ENCODE measurements around the gene DMKN. TPM values are rescaled to one million over a fixed set of nuclear protein-coding genes. Genes with fewer than 3 reads are reported as not detected.

Gene DMKN
- total and polyA plus RNA-seq, 2 of the 8 experiments (the other 6 are each of a cell fraction or from before 2014, with no cell fraction given): 290 to 330 TPM

- Histone ChIP-seq H3K36me3 (ENCODE audit: control insufficient read depth in 2 of 4, insufficient read depth in 4 of 4, low read length in 3 of 4) (no peaks in the 10 kb centered on the region), H2BK15ac (ENCODE audit: low read length) (no peak overlapping the region), H3K79me2 (ENCODE audit: control insufficient read depth in 1 of 2, insufficient read depth in 2 of 2, low read length in 2 of 2) (no peaks in the 10 kb centered on the region), H3K4ac (replicated peaks; ENCODE audit: insufficient read length, low read depth, low read length) (no peak overlapping the region), H3K56ac (replicated peaks; ENCODE audit: insufficient read length, low read depth, low read length) (no peak overlapping the region), H4K20me1 (replicated peaks in 1 of 2; ENCODE audit: control insufficient read depth in 1 of 2, insufficient read depth in 2 of 2, low read length in 2 of 2) (no peaks in the 10 kb centered on the region), H2BK120ac (replicated peaks; ENCODE audit: low read depth, low read length) (no peak overlapping the region), H3K27me3 (replicated peaks in 1 of 4; ENCODE audit: control insufficient read depth in 3 of 4, extremely low read depth in 1 of 4, insufficient read depth in 3 of 4, low read length in 3 of 4) (no peaks in the 10 kb centered on the region), H3K4me3 (ENCODE audit: extremely low read depth in 1 of 4, insufficient read depth in 2 of 4, low read depth in 3 of 4, low read length in 4 of 4) (no peak overlapping the region), H2BK20ac (ENCODE audit: low read length) (no peak overlapping the region), H3K23me2 (ENCODE audit: low read depth, low read length) (no peaks in the 10 kb centered on the region), H3K4me2 (ENCODE audit: insufficient read depth in 1 of 2, low read depth in 2 of 2, low read length in 2 of 2) (no peak overlapping the region), H2BK12ac (ENCODE audit: low read depth, low read length) (no peak overlapping the region), H3K14ac (ENCODE audit: insufficient read length) (no peak overlapping the region), H3K9me3 (ENCODE audit: insufficient read depth in 2 of 2, low read depth in 1 of 2, low read length in 1 of 2) (no peaks in the 10 kb centered on the region), H2BK5ac (ENCODE audit: low read depth, low read length) (no peak overlapping the region), H3K4me1 (replicated peaks in 1 of 4; ENCODE audit: control insufficient read depth in 3 of 4, insufficient read depth in 4 of 4, low read length in 3 of 4) (no peaks in the 10 kb centered on the region), H2AK5ac (ENCODE audit: low read depth, low read length) (no peak overlapping the region), H3K79me1 (ENCODE audit: low read depth, low read length) (no peaks in the 10 kb centered on the region), H3K27ac (ENCODE audit: low read depth, low read length) (no peak overlapping the region), H2AFZ (ENCODE audit: low read length) (no peak overlapping the region), H4K91ac (replicated peaks; ENCODE audit: insufficient read length, low read length) (no peak overlapping the region), H4K5ac (ENCODE audit: insufficient read length, low read depth, low read length) (no peak overlapping the region), H3K23ac (ENCODE audit: insufficient read length) (no peak overlapping the region), H4K8ac (ENCODE audit: extremely low read depth, insufficient read depth, low read length) (no peak overlapping the region), H3K9ac (replicated peaks in 1 of 4; ENCODE audit: extremely low read depth in 1 of 4, low read depth in 3 of 4, low read length in 3 of 4) (no peak overlapping the region), H3K18ac (ENCODE audit: extremely low read depth, low read length) (no peak overlapping the region)
- TF ChIP-seq E2F6 (IDR thresholded peaks at IDR 0.05): peak; percentile 96
- TF ChIP-seq, protein P1, sequence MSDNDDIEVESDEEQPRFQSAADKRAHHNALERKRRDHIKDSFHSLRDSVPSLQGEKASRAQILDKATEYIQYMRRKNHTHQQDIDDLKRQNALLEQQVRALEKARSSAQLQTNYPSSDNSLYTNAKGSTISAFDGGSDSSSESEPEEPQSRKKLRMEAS (IDR thresholded peaks at IDR 0.05): peak; percentile 87
- no peak for TF ChIP-seq YY1 (IDR thresholded peaks at IDR 0.05; ENCODE audit: low read depth, low read length)
- DNase-seq (ENCODE audit: low read depth in 1 of 2, low spot score in 2 of 2): no peak
- FAIRE-seq: no peak
- CTCF ChIA-PET (ENCODE audit: partially characterized antibody): interaction anchor here (0.7 to 4.2 kb wide), 11 partner anchors 12 to 121 kb away, joined by 3 to 18 read pairs (median 3); no protein-coding TSS in a partner anchor
- POLR2A ChIA-PET (ENCODE audit: partially characterized antibody): interaction anchor here (1.4 kb wide), 1 partner anchor 24 kb away, joined by 5 read pairs; no protein-coding TSS in a partner anchor
- WGBS, 2 experiments (ENCODE audit: extremely low coverage in 1 of 2, insufficient coverage in 1 of 2, insufficient read length in 1 of 2, insufficient replicate concordance in 2 of 2, low coverage in 1 of 2, low lambda C conversion rate in 2 of 2, missing lambda C conversion rate in 1 of 2): 95% methylated on average over 14 of the region's 14 CpGs; no CpG with 5 or more reads in 1 of the 2 experiments
These were observed 39.3 kb downstream of the DMKN start for GRCh38 chr19:35474104-35474503.

Data from H1 (cell line).